ENCODE data around the gene PTPRM. TPM values are rescaled to one million over a fixed set of nuclear protein-coding genes. Genes with fewer than 3 reads are reported as not detected.

The PTPRM gene
- polyA plus RNA-seq, 3 donors: 0.04 to 2.1 (median 0.66) TPM

DNA sequence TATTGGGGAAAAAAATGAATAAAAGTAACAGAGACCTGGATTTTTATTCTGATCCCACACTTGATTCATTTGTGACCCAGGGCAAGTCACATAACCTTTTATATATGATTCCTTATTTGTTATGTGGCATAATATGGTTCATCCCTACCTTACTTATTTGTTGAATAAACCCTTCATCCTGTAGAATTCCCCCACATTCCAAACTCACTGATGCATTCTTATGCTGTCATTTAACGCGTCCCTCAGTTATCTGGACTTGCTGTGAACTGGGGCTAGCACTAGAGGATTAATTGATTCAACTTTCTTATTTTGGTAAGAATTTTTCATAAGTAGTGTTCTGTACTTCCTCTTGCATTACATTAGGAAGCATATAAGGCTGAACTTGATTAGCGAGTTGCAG is 657.5 kb downstream of the PTPRM start:
- Histone ChIP-seq H2AFZ (ENCODE audit: insufficient read depth, low read depth, low read length, poor library complexity, severe bottlenecking) (no peak overlapping the region), H3K36me3 (replicated peaks in 1 of 2; ENCODE audit: control insufficient read depth in 1 of 2, insufficient read depth in 2 of 2, low read length in 2 of 2) (no peaks in the 10 kb centered on the region), H3K4me1 (ENCODE audit: control insufficient read depth in 1 of 2, insufficient read depth in 2 of 2, low read length in 2 of 2) (no peaks in the 10 kb centered on the region), H3K9me3 (replicated peaks in 1 of 2; ENCODE audit: control insufficient read depth in 1 of 2, insufficient read depth in 1 of 2, low read length in 2 of 2) (peaks cover 0 to 3% of the 10 kb centered on the region in 2 donors), H4K20me1 (ENCODE audit: insufficient read depth, low read length) (no peaks in the 10 kb centered on the region), H3K27ac (ENCODE audit: low read depth in 1 of 2, low read length in 2 of 2) (no peak overlapping the region), H3K4me2 (replicated peaks; ENCODE audit: extremely low read depth, low read length, poor library complexity, severe bottlenecking) (no peak overlapping the region), H3K9ac (ENCODE audit: insufficient read depth, low read length, poor library complexity, severe bottlenecking) (no peak overlapping the region), H3K27me3 (ENCODE audit: control insufficient read depth in 2 of 2, insufficient read depth in 2 of 2, low read length in 2 of 2) (no peaks in the 10 kb centered on the region), H3K4me3 (replicated peaks in 1 of 3; ENCODE audit: low read depth in 2 of 3, low read length in 3 of 3) (no peak overlapping the region), H3K79me2 (ENCODE audit: insufficient read depth, low read length) (no peaks in the 10 kb centered on the region)
- DNase-seq: no peak
- Mint-ChIP-seq H3K36me3 (no peaks in the 10 kb centered on the region), H3K9me3 (peaks cover 0 to 13% (median 4%) of the 10 kb centered on the region in 7 donors), H3K27ac (no peak overlapping the region), H3K4me1 (no peaks in the 10 kb centered on the region), H3K27me3 (ENCODE audit: low read depth in 3 of 3) (peaks cover 0 to 1% (median 0%) of the 10 kb centered on the region in 3 donors), H3K4me3 (no peak overlapping the region)
- intact Hi-C loops (cut with micrococcal nuclease): no loop called here
- WGBS (ENCODE audit: insufficient coverage): no CpG with 5 or more reads among the region's 3 CpGs
- TF ChIP-seq, protein P1, sequence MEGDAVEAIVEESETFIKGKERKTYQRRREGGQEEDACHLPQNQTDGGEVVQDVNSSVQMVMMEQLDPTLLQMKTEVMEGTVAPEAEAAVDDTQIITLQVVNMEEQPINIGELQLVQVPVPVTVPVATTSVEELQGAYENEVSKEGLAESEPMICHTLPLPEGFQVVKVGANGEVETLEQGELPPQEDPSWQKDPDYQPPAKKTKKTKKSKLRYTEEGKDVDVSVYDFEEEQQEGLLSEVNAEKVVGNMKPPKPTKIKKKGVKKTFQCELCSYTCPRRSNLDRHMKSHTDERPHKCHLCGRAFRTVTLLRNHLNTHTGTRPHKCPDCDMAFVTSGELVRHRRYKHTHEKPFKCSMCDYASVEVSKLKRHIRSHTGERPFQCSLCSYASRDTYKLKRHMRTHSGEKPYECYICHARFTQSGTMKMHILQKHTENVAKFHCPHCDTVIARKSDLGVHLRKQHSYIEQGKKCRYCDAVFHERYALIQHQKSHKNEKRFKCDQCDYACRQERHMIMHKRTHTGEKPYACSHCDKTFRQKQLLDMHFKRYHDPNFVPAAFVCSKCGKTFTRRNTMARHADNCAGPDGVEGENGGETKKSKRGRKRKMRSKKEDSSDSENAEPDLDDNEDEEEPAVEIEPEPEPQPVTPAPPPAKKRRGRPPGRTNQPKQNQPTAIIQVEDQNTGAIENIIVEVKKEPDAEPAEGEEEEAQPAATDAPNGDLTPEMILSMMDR (IDR thresholded peaks at IDR 0.05): no peak

DNA sequence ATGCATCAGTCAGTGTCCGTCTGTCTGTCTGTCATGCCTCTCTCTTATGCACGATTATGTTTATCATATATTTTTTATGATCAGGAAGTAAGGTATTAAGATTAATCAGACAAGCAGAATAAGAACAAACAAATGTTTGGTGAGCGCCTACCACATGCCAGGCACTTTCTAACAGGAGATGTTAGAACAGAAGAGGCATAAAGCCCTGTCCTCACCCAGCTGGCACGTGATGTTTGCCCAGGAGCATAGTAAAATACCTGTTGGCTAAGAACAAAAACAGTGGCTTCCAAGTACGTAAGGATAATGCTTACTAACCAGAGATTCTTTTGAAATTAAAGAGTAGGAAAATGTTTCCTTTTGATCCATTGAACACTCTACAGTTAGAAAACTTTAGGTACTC is 661.9 kb downstream of the PTPRM start:
- no peaks in the 10 kb centered on the region for H3K4me1 Mint-ChIP-seq
- no peak overlapping the region for H3K27ac ChIP-seq (ENCODE audit: low read depth in 1 of 2, low read length in 2 of 2)
- no peak overlapping the region for H3K4me3 Mint-ChIP-seq
- no peak overlapping the region for H3K9ac ChIP-seq (ENCODE audit: insufficient read depth, low read length, poor library complexity, severe bottlenecking)
- intact Hi-C loops (cut with micrococcal nuclease): no loop called here
- H3K36me3 Mint-ChIP-seq: no peaks in the 10 kb centered on the region
- no peak overlapping the region for H3K4me2 ChIP-seq (replicated peaks; ENCODE audit: extremely low read depth, low read length, poor library complexity, severe bottlenecking)
- H3K27me3 ChIP-seq (ENCODE audit: control insufficient read depth in 2 of 2, insufficient read depth in 2 of 2, low read length in 2 of 2): no peaks in the 10 kb centered on the region
- H3K27ac Mint-ChIP-seq: no peak overlapping the region
- no peaks in the 10 kb centered on the region for H4K20me1 ChIP-seq (ENCODE audit: insufficient read depth, low read length)
- H2AFZ ChIP-seq (ENCODE audit: insufficient read depth, low read depth, low read length, poor library complexity, severe bottlenecking): no peak overlapping the region
- TF ChIP-seq, protein P1 (IDR thresholded peaks at IDR 0.05): no peak
- H3K9me3 Mint-ChIP-seq: peaks cover 2 to 13% (median 4%) of the 10 kb centered on the region in 7 donors
- H3K4me1 ChIP-seq (ENCODE audit: control insufficient read depth in 1 of 2, insufficient read depth in 2 of 2, low read length in 2 of 2): no peaks in the 10 kb centered on the region
- DNase-seq: no peak
- H3K4me3 ChIP-seq (replicated peaks in 1 of 3; ENCODE audit: low read depth in 2 of 3, low read length in 3 of 3): no peak overlapping the region
- H3K27me3 Mint-ChIP-seq (ENCODE audit: low read depth in 3 of 3): peaks cover 0 to 2% (median 2%) of the 10 kb centered on the region in 3 donors
- 71% methylated on average over 1 of the region's 5 CpGs for WGBS (ENCODE audit: insufficient coverage)
- no peaks in the 10 kb centered on the region for H3K79me2 ChIP-seq (ENCODE audit: insufficient read depth, low read length)
- peaks cover 0 to 3% of the 10 kb centered on the region in 2 donors for H3K9me3 ChIP-seq (replicated peaks in 1 of 2; ENCODE audit: control insufficient read depth in 1 of 2, insufficient read depth in 1 of 2, low read length in 2 of 2)
- no peaks in the 10 kb centered on the region for H3K36me3 ChIP-seq (replicated peaks in 1 of 2; ENCODE audit: control insufficient read depth in 1 of 2, insufficient read depth in 2 of 2, low read length in 2 of 2)
